Progenitor cell of endocrine pancreas (in vitro differentiated cells): Measurements from ENCODE around the gene PAPPA. TPM values are rescaled to one million over a fixed set of nuclear protein-coding genes. Genes with fewer than 3 reads are reported as not detected.

Experiments
- DNase-seq: peaks from one replicate; pipeline ENCODE4 v3.0.0; 2021; ENCODE audit warnings: low spot score; ENCODE audit not compliant: unreplicated experiment
- H3K27ac Mint-ChIP-seq: 2 replicates; pipeline ENCODE4 v1.8.0; 2021; ENCODE audit warnings: mild to moderate bottlenecking, moderate library complexity, mixed read lengths
- H3K27me3 Mint-ChIP-seq: 2 replicates; pipeline ENCODE4 v1.8.0; 2021; ENCODE audit warnings: mixed read lengths
- H3K36me3 Mint-ChIP-seq: 2 replicates; pipeline ENCODE4 v1.8.0; 2022; ENCODE audit warnings: mixed read lengths; ENCODE audit not compliant: insufficient read depth
- H3K4me1 Mint-ChIP-seq: 2 replicates; pipeline ENCODE4 v1.8.0; 2021; ENCODE audit warnings: low read depth, mixed read lengths
- H3K4me3 Mint-ChIP-seq: 2 replicates; pipeline ENCODE4 v1.8.0; 2021; ENCODE audit warnings: low read depth, mild to moderate bottlenecking, moderate library complexity, mixed read lengths
- H3K9me3 Mint-ChIP-seq: 2 replicates; pipeline ENCODE4 v1.8.0; 2021; ENCODE audit warnings: low read depth, mixed read lengths
- total RNA-seq: library from RNA; stranded (reverse); gene quantifications from 2 replicates; pipeline ENCODE4 v1.2.1, GENCODE V29; 2021
- TF ChIP-seq, protein P1 (sequence below): fragments of 200-600 bp; sonication (generic); IDR thresholded peaks from one replicate; pipeline ENCODE4 v1.5.0; 2021; ENCODE audit warnings: antibody characterized with exemption, mild to moderate bottlenecking; ENCODE audit not compliant: unreplicated experiment

PAPPA gene
- total RNA-seq, 1 donor from 2014 or later, result 0.36 TPM

DNA sequence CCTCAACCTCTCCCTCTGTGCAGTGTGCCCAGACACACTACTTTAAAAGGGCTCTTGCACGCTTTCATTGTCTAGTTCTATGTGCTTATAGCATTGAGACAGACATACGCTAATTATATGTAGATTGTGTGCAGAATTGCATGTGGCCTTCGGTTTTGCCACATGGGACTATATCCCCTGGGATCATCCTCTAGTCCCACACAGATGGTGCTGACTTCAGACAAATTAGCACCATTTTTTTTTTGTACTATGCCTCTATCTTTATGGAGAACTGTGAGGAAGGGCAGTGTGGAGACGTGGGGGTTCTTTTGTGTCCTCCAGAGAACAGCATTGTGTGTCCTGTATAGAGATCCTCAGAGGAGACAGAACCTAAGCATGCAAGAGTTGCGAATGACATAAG is 29.3 kb downstream of the PAPPA start:
- Mint-ChIP-seq H3K4me3 (no peak overlapping the region), H3K4me1 (no peaks in the 10 kb centered on the region), H3K27me3 (peaks cover 27% of the 10 kb centered on the region)

DNA sequence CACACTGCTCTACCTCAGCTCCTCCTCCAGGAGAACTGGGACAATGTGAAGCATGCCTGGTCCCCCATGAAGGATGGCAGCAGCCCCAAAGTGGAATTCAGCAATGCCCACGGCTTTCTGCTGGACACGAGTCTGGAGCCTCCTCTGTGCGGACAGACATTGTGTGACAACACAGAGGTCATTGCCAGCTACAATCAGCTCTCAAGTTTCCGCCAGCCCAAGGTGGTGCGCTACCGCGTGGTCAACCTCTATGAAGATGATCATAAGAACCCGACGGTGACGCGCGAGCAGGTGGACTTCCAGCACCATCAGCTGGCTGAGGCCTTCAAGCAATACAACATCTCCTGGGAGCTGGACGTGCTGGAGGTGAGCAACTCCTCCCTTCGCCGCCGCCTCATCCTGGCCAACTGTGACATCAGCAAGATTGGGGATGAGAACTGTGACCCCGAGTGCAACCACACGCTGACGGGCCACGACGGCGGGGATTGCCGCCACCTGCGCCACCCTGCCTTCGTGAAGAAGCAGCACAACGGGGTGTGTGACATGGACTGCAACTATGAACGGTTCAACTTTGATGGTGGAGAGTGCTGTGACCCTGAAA is 34.1 kb downstream of the PAPPA start:
- TF ChIP-seq, protein P1, sequence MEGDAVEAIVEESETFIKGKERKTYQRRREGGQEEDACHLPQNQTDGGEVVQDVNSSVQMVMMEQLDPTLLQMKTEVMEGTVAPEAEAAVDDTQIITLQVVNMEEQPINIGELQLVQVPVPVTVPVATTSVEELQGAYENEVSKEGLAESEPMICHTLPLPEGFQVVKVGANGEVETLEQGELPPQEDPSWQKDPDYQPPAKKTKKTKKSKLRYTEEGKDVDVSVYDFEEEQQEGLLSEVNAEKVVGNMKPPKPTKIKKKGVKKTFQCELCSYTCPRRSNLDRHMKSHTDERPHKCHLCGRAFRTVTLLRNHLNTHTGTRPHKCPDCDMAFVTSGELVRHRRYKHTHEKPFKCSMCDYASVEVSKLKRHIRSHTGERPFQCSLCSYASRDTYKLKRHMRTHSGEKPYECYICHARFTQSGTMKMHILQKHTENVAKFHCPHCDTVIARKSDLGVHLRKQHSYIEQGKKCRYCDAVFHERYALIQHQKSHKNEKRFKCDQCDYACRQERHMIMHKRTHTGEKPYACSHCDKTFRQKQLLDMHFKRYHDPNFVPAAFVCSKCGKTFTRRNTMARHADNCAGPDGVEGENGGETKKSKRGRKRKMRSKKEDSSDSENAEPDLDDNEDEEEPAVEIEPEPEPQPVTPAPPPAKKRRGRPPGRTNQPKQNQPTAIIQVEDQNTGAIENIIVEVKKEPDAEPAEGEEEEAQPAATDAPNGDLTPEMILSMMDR, result no peak
- Mint-ChIP-seq H3K4me1 (no peaks in the 10 kb centered on the region), H3K9me3 (no peaks in the 10 kb centered on the region), H3K27me3 (peaks cover 14% of the 10 kb centered on the region), H3K4me3 (no peak overlapping the region), H3K27ac (no peak overlapping the region), H3K36me3 (no peaks in the 10 kb centered on the region)
- DNase-seq, result no peak

More for the DNA sequence above, 29.3 kb downstream of the PAPPA start:
- Mint-ChIP-seq H3K27ac (no peak overlapping the region), H3K9me3 (no peaks in the 10 kb centered on the region), H3K36me3 (no peaks in the 10 kb centered on the region)
- TF ChIP-seq, protein P1, result no peak
- DNase-seq, result no peak

DNA sequence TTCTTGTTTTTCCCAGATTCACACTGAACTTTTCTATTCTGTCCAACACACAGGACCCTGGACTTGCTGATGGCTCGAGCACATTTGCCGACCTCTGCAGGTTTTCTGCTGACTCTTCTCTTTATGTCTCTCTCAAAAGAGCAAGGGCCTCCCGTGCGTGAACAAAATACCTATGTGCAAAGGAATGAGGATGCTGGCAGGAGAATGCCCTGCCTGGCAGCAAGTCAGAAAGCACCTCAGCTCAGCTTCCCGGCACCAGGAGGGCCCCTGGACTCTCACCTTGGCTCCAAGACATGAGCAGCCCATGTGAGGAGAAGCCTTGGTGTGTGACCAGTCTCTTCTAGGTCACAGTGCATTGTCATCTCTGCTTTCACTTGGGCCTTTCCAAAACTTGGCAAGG is 36.1 kb downstream of the PAPPA start:
- Mint-ChIP-seq H3K9me3 (no peaks in the 10 kb centered on the region), H3K27ac (no peak overlapping the region), H3K27me3 (peaks cover 7% of the 10 kb centered on the region), H3K36me3 (no peaks in the 10 kb centered on the region), H3K4me3 (no peak overlapping the region), H3K4me1 (no peaks in the 10 kb centered on the region)
- DNase-seq, result no peak
- TF ChIP-seq, protein P1, result no peak

DNA sequence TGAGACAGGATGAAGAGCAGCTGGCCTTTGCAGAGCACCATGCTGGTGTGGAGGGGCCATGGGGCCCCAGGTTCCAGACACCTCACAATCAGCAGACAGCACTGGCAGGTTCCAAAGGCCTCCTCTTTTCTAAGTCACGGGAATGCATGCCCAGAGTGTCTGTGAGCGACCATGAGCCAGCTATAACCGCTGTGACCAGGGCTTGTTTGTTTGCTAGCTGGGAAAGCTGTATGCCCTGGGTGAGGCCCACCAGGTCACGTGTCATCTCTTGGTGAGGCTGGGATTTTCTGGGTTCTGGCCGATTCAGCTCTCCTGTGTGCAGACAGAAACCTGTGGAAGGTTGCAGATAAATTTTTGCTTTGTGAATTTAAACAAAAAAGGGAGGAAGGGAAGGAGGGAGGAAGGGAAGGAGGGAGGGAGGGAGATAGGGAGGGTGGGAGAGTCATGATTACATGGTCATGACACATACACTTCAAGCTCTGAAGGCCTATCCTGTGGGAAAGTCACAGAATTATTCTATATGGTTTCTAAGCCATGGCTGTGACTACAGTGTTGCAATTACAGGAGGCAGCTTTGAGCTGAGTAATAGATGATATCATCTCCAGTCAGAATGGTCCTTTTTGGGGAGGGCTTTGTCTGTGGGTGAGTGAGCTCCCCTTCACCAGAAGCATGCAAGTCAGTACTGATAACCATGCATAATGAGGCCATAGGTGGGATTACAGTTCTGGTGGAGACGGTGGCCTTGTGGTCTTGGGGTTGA is 37.2 kb downstream of the PAPPA start:
- Mint-ChIP-seq H3K27ac (no peak overlapping the region), H3K4me1 (no peaks in the 10 kb centered on the region), H3K9me3 (no peaks in the 10 kb centered on the region), H3K36me3 (no peaks in the 10 kb centered on the region), H3K4me3 (no peak overlapping the region), H3K27me3 (peaks cover 4% of the 10 kb centered on the region)
- DNase-seq, result no peak
- TF ChIP-seq, protein P1, result no peak

DNA sequence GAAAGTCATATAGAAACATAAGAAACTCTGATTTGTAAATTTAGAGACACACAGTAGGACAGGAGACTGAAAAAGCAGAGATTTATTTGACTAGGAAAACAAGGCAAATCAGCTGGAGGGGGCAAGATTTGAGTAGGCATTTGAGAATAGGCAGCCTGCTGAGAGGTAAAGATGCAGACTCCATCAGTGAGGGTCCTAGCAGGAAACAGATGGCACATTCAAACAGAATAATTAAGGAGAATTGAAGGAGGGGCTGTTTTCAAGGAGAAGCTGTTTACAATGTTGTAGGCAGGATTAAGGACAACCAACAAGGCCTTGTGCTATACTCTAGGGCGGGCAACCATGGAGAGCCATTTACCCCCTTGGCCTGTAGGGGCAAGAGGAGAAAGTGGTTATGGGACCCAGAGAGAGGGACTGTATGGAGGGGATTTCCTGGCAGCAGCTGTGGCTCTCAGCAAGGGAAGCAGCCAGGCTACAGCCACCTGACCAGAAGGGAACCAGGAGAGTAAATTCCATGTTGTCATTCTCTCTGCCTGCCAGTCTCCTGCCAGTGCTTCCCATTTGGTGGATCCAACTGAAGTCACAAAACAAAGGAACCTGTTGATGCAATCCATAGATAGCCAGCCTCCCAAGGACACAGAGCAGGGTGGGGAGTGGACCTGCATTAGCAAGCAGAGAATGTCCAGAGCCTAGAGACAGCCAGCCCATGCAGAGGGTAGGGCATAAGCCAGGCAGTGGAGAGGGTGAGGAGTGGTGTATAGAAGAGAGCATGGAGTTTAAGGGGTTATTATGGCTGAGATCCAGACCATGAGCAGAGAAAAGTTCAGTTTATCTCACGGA is 38.2 kb downstream of the PAPPA start:
- TF ChIP-seq, protein P1, result no peak
- DNase-seq, result no peak
- H3K4me1 Mint-ChIP-seq, result no peaks in the 10 kb centered on the region
- H3K27ac Mint-ChIP-seq, result no peak overlapping the region
- no peaks in the 10 kb centered on the region for H3K36me3 Mint-ChIP-seq
- peaks cover 7% of the 10 kb centered on the region for H3K27me3 Mint-ChIP-seq
- no peak overlapping the region for H3K4me3 Mint-ChIP-seq
- H3K9me3 Mint-ChIP-seq, result no peaks in the 10 kb centered on the region
